GM12864 (cell line): ENCODE results near the gene GOLPH3L.

ENCODE experiments used
- DNase-seq: peaks from one replicate; pipeline ENCODE4 v3.0.0-alpha.2; 2011; ENCODE audit warnings: low read depth
- H3K4me3 ChIP-seq: 2 replicates; pipeline ENCODE4 v1.5.1; 2011; ENCODE audit warnings: mild to moderate bottlenecking, low read depth, low read length, control low read depth
- TF ChIP-seq, protein P1 (sequence below): IDR thresholded peaks from 2 replicates; pipeline ENCODE4 v1.5.1; 2011; ENCODE audit warnings: low read depth, mild to moderate bottlenecking, moderate library complexity, low read length, control low read depth, inconsistent platforms; ENCODE audit errors: missing control alignments

GOLPH3L gene

DNA sequence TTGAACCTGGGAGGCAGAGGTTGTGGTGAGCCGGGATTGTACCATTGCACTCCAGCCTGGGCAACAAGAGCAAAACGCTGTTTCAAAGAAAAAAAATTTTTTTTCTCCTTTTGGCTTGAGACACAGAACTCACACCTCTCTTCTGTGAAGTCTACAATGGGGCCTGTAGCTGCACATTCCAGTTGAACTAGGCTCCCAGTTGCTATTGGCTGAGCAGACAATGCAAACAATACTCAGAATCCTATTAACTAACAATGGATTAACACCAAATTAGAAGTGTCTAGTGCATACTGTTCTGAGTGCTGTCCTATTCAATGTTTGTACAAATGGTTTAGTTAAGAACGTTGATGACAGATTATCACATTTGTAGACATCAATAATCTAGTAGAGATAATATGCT is 100.0 kb downstream of the GOLPH3L start:
- no peak for DNase-seq
- TF ChIP-seq, protein P1, sequence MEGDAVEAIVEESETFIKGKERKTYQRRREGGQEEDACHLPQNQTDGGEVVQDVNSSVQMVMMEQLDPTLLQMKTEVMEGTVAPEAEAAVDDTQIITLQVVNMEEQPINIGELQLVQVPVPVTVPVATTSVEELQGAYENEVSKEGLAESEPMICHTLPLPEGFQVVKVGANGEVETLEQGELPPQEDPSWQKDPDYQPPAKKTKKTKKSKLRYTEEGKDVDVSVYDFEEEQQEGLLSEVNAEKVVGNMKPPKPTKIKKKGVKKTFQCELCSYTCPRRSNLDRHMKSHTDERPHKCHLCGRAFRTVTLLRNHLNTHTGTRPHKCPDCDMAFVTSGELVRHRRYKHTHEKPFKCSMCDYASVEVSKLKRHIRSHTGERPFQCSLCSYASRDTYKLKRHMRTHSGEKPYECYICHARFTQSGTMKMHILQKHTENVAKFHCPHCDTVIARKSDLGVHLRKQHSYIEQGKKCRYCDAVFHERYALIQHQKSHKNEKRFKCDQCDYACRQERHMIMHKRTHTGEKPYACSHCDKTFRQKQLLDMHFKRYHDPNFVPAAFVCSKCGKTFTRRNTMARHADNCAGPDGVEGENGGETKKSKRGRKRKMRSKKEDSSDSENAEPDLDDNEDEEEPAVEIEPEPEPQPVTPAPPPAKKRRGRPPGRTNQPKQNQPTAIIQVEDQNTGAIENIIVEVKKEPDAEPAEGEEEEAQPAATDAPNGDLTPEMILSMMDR: no peak

More for the DNA sequence above, 100.0 kb downstream of the GOLPH3L start:
- no peak overlapping the region for H3K4me3 ChIP-seq
